Measurements from ENCODE around the gene CCL14.

- TF ChIP-seq SRF (IDR thresholded peaks at IDR 0.05; ENCODE audit: low read depth, low read length) (no peak), ERF (CRISPR knock-in tag; IDR thresholded peaks at IDR 0.05) (no peak), SMARCE1 (IDR thresholded peaks at IDR 0.05; ENCODE audit: borderline replicate concordance) (no peak), MLX (CRISPR knock-in tag; IDR thresholded peaks at IDR 0.05) (no peak), CHD2 (IDR thresholded peaks at IDR 0.05; ENCODE audit: low read depth, low read length) (no peak), ZBTB1 (CRISPR knock-in tag; IDR thresholded peaks at IDR 0.05; ENCODE audit: borderline replicate concordance) (no peak), PCBP1 (IDR thresholded peaks at IDR 0.05; ENCODE audit: borderline replicate concordance, low read depth, low read length) (no peak), ZNF792 (CRISPR knock-in tag; IDR thresholded peaks at IDR 0.05) (no peak), REST (IDR thresholded peaks at IDR 0.05; ENCODE audit: borderline replicate concordance in 1 of 2, low read depth in 1 of 2, low read length in 2 of 2) (no peak), CEBPZ (IDR thresholded peaks at IDR 0.05; ENCODE audit: low read length) (no peak), ATF6 (CRISPR knock-in tag; conservative IDR thresholded peaks at IDR 0.05) (no peak), HCFC1 (IDR thresholded peaks at IDR 0.05; ENCODE audit: low read depth, low read length) (no peak)
These were observed 22.9 kb downstream of the CCL14 start for GRCh38 chr17:35963663-35964062.
